Vagina (tissue), 2 donors: Measurements from ENCODE around the gene MAML2.

Experiments used
- CTCF ChIP-seq, 3 experiments: fragments of 450-650 bp in 2 of 3; fragments of 200-600 bp in 1 of 3; sonication (generic) in 1 of 3; IDR thresholded peaks; one replicate each; pipeline ENCODE4 v1.5.1; 2017 to 2019; ENCODE audit warnings: antibody characterized with exemption in 3 of 3, mild to moderate bottlenecking in 2 of 3, moderate library complexity in 2 of 3
- POLR2A ChIP-seq, 2 donors: fragments of 450-650 bp; IDR thresholded peaks; one replicate each; pipeline ENCODE4 v1.6.1; 2017; ENCODE audit warnings: antibody characterized with exemption in 2 of 2, mild to moderate bottlenecking in 2 of 2, moderate library complexity in 2 of 2

- TF ChIP-seq CTCF (IDR thresholded peaks at IDR 0.05): no peak
- no peak for TF ChIP-seq POLR2A (IDR thresholded peaks at IDR 0.05)
Observed at GRCh38 chr11:96293598-96294021, 49.4 kb downstream of the MAML2 start.
